GM18499 (cell line): ENCODE results near the gene LIMS2.

Experiments used
- ATAC-seq: cut with Tn5 transposase; IDR thresholded peaks from one replicate; pipeline ENCODE4 v1.9.1; 2021; ENCODE audit warnings: moderate number of reproducible peaks; ENCODE audit not compliant: insufficient read depth, unreplicated experiment

The LIMS2 gene

GRCh38 chr2:127701651-127702394 lies 26.5 kb upstream of the LIMS2 start:
- peak; percentile 19 for ATAC-seq

DNA sequence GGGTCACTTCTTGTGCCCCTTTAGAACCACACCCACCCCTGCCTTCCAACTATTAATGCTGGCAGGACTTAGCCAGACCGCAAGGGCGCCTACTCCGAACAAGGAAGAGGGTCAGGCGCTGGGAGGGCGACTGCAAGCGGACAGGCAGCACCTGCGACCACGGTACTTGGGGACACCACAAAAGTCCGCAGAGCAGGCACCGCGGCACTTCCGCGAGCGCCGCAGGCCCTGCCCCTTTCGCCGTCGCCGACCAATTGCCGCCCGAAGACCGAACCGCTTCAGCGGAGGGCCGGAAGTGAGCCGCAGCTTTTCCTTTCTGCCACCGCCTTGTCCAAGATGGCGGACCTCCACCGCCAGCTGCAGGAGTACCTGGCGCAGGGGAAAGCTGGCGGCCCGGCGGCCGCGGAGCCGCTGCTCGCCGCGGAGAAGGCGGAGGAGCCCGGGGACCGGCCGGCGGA lies 25.9 kb upstream of the LIMS2 start, which contains the start of gene SFT2D3:
TSS of gene SFT2D3 (plus strand) at position 305 of the 458 bp plus-strand sequence. CDS start at position 337, 32 bp downstream.
- peak; percentile 48 for ATAC-seq

GRCh38 chr2:127700527-127701192 lies 25.3 kb upstream of the LIMS2 start:
- ATAC-seq, result peak; percentile 47

DNA sequence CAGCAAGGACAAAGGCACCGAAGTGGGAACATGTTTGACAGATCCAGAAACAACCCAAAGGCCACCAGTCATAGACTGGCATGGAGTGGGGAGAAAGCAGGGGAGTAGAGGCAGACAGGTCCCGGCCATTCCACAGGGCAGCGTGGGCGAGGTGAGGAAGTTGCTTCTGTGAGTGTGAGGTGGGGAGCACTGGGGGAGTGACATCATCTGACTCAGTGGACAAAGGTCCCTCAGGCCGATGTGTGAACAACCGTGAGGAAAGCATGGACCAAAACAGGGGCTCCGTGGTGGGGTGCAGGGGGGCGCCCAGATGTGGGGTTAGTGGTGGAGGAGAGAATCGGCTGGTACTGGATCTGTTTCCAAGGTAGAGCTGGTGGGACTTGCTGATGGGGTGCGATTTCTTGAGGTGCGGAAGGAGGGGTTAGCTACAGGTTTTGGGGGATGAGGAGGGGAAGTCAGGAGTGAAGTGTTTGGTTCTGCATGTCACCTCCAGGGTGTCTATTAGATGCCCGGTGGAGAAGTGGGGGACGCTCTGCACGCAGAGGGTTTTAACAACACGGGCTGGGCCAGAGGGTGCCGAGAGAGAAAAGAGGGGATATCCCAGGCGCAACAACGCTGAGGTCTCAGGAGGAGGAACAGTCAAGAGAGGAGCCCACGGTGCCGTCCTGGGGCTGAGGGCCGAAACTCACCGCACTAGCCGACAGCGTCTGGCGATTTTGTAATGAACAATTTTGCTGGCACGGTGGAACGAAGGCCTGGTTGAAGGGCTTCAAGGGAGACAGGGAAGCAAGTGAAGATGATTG lies 23.4 kb upstream of the LIMS2 start:
- ATAC-seq, result no peak

DNA sequence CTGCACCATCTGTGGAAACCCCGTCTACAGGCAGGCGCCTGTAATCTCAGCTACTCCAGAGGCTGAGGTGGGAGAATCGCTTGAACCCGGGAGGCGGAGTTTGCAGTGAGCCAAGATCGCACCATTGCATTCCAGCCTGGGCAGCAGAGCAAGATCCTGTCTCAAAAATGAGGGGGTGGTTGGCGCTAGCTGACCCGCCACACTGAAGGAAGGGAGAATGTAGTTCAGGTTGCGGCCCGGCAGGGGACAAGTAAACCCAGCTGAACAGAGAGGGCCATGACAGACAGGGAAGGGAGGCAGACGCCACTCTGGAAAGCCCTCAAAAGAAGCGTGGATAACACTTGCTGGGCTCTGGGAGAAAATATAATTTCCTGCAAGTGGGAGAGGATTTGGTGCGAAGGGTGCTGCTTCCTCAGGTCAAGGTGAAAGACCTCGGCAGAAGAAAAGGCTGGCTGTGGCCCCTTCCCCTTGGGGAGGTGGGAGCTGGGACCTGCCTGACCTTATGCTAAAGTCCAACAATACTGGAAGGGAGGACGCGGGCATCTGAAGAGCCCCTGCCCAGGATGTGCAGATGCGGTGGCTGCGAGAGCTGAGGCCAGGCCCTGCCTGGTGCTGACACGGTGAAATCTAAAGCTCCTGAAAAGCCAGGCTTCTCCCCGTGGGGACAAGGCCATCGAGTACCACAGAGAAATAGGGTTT lies 22.3 kb upstream of the LIMS2 start:
- ATAC-seq, result no peak

DNA sequence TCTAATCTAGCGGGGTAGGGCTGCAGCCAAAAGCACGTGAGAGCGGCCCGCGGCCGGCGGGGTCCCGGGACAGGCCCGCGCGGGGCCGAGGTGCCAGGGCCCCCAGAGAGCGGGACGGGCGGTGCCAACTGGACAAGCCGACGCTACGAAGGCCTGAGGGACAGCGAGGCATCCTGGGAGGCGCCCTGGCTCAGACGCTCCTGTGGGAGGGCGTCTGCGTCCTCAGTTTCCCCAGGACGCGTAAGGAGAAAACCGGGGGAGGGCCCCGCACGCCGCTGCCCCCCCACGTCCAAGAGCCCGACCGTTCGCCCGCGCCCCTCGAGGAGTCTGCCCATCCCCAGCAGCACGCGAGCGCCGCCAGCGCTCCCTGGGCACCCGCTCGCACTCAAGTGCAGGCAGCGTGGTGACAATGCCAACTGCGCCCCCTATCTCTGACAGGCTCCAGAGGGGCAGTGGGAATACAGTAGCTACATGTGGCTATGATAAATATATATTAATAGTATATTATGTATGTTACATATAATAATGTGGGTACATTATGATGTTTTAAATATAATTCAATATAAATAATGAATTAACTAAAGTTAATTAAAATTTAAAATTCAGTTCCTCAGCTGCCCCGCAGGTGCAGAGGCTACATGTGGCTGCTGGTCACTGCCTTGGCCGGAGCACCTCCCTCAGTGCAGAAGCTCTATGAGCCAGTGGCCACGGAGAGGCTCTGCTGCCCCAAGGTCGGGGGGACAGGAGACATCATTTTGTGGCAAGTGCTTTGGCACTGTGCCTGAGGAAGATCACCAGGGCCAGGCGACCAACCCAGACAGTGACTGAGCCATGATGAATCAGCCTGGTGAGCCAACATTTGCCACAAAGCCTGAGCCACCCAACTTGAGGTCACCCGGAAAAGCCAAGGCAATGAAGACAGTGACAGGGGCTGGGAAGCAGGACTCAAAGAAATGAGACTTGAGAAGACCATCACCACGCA lies 20.5 kb upstream of the LIMS2 start:
- ATAC-seq, result no peak

GRCh38 chr2:127694986-127695385 lies 19.7 kb upstream of the LIMS2 start:
- ATAC-seq, result no peak

GRCh38 chr2:127690696-127691095 lies 15.4 kb upstream of the LIMS2 start:
- ATAC-seq, result no peak

- ATAC-seq, result no peak
Observed at GRCh38 chr2:127688405-127688804, 13.1 kb upstream of the LIMS2 start.

DNA sequence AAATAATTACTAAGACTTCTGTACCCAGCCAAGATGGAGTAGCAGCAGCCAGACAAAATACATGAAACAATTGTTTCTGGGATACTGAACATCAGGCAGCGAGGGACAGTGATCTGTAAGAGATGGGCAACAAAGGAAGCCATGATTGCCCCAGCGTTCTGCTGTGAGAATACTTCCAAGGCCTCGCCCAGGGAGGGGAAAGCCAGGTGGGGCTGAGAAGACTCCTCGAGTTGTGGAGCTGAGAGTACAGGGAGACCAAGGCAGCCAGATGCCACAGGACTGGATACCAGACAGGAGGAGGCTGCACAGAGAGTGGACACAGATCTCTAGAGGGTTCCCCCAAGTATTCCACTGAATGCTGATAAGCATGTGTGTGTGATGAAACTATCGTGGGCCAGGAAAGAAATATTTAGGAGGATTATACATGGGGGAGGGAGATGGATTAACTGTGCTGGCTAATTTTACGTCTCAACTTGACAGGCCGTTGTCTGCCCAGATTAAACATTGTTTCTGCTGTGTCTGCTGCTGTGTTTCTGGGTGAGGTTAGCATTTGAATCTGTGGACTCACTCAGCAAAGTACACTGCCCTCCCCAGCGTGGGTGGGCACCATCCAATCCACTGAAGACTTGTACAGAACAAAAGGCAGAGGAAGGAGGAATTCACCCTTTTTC lies 10.2 kb upstream of the LIMS2 start:
- ATAC-seq, result no peak

- ATAC-seq, result no peak
Observed at GRCh38 chr2:127683757-127684156, 8.4 kb upstream of the LIMS2 start.

DNA sequence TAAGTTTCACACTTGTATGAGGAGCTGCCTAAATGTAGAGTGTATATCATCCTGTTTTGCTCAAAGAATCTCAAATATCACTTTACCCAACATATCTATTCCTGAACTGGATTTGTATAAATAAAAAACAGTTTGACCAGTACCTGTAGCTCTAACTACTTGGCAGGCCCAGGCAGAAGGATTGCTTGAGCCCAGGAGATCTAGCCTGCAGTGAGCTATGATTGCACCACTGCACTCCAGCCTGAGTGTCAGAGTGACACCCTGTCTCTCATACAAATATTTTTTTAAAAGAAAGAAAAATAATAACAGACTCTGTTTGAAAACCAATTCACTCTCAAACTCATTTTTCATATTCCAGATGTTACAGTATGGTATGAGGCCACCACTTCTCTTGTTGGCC lies 7.7 kb upstream of the LIMS2 start:
- no peak for ATAC-seq

DNA sequence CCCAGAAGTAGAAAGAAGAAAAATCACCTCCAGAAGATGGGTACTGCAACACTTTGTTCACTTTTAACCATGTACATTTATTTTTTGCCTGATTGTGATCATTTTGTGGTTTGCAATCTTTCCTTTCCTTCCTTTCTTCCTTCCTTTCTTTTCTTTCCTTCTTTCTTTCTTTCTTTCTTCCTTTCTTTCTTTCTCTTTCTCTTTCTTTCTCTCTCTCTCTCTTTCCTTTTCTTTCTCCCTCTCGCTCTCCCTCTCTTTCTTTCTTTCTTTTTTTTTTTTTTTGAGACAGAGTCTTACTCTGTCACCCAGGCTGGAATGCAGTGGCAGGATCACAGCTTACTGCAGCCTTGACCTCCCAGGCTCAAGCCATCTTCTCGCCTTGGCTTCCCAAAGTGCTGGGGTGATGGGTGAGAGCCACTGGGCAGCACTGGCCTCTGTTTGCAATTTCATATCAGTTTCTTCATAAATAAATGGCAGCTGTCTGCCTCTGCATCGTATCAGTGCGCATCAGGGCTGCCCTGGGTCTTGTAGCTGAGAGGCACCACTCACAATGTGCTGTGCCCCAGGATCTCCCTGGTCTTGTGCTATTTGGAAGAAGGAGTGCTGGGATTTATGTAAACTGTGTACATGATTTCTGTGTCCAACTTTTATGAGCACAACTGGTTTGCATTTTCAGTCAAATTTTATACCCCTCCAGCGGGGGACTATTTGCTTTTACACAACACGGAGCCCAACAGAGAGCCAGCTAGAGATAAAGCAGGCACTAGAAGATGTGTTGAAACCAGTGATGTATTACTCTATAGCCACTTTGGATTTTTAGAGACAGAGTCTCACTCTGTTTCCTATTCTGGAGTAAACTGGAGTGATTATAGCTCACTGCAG lies 6.9 kb upstream of the LIMS2 start:
- ATAC-seq, result no peak

GRCh38 chr2:127681288-127681804 lies 6.0 kb upstream of the LIMS2 start:
- no peak for ATAC-seq

GRCh38 chr2:127680706-127681287 lies 5.5 kb upstream of the LIMS2 start:
- ATAC-seq, result no peak

GRCh38 chr2:127679680-127680361 lies 4.5 kb upstream of the LIMS2 start:
- no peak for ATAC-seq

- no peak for ATAC-seq
Observed at GRCh38 chr2:127678991-127679390, 3.7 kb upstream of the LIMS2 start.
